Fibroblast of the conjunctiva (primary cell): Measurements from ENCODE around the gene CDKN2B.
"Not testable (repeated sequence)": the region's sequence is repeated elsewhere in the genome, so short reads cannot be mapped to it uniquely, and the experiment has no call there.

Source experiments
- DNase-seq: peaks from one replicate; pipeline ENCODE4 v3.0.0-alpha.2; 2010; ENCODE audit warnings: low read depth

The CDKN2B gene

DNA sequence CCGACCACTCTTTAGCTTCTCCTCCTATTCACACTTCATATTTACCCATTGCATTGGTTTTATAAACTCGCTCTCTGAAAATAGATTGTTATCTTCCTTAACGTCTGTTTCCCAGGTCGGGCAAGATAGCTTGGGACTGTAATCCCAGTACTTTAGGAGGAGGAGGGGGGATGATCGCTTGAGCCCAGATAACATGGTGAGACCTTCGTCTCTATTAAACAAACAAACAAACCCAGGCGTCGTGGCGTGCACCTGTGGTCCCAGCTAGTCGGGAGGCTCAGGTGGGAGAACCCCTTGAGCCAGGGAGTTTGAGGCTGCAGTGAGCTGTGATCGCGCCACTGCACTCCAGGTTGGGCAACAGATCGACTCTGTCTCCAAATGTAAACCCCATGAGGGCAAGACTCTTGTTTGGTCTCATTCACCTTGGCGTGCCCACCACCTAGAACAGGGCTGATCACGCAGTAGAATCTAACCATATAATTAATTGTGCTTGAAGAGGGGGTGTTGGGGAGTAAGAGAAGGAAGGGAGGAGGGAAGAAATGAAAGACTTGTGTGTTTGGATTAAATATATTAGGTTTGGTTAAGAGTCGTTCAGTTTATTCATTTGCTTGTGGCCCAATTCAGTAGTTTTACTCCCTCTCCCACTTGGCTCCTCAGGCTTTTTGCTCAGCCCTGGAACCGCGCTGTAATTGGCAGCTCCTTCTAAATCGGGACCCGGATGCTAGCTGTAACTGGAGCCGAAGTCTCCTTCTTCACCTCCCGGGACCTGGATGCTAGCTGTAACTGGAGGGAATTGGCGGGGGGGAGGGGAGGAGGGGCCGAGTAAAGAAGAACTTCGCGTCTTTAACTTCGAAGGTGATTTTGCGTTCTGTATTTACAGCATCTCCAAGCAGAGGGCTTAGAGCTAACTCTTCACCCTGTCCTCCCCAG, 39.8 kb downstream of the CDKN2B start:
- no peak for DNase-seq

DNA sequence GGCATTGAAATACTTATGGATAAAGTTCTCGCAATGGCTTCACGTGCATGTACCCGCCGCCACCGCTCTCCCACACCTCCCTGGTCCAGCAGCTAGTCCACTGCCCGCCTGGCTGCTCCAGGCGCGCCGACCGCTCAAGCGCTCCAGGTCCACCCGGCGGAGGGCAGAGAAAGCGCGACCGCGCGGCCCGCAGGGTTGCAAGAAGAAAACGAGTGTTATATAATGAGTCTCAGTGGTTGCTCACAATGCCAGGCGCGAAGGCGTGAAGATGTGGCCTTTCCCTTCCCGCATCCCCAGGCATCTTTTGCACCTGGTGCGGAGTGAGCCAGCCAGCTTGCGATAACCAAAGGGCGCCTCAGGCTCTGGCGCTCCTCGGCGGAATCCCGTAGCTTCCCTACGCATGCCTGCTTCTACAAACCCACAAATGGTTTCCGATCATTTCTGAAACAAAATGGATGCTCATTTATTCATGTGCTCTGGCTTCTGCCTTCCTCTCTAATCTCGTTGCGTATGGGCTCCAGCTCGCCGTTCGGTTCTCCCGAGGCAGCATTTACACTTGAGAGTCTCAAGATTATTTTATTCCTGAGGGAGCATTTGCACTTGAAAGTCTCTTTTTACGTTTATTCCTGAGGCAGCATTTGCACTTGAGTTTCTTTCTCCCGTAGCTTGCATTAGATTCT, 40.6 kb downstream of the CDKN2B start:
- DNase-seq = no peak

DNA sequence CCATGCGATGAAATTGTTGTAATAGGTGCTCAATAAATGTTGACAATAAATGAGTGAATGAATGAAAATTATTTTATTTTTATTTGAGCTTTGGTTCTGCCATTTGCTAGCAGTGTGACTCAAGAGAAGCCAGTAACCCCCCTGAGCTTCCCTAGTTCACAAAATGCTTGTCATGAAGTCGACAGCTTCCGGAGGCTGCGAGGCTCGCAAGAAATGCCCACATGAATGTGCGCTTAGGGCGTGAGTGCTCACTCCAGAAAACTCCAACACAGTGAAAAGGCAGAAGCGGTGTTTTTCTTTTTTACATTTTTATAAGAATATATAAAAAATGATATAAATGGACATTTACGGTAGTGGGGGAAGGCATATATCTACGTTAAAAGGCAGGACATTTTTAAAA, 41.4 kb downstream of the CDKN2B start:
- no peak for DNase-seq

DNA sequence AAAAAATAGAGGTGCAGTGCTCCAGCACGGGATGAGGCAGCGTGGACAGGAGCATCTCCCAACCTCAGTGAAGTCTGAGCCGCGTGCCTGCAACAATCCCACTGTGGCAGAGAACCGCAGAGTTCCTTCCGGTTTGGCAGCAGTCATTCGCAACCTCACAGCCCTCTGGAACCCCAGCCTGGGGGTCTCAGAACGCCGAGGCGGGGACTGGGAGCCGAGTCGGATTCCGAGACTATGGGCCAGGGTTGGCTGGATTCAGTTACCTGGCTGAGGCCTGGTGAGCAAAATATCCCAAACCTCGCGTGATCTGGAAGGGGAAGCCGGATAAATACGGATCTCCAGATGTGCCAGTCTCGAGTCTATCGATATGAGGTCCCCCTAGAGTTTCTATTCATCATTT, 41.9 kb downstream of the CDKN2B start:
- no peak for DNase-seq

DNA sequence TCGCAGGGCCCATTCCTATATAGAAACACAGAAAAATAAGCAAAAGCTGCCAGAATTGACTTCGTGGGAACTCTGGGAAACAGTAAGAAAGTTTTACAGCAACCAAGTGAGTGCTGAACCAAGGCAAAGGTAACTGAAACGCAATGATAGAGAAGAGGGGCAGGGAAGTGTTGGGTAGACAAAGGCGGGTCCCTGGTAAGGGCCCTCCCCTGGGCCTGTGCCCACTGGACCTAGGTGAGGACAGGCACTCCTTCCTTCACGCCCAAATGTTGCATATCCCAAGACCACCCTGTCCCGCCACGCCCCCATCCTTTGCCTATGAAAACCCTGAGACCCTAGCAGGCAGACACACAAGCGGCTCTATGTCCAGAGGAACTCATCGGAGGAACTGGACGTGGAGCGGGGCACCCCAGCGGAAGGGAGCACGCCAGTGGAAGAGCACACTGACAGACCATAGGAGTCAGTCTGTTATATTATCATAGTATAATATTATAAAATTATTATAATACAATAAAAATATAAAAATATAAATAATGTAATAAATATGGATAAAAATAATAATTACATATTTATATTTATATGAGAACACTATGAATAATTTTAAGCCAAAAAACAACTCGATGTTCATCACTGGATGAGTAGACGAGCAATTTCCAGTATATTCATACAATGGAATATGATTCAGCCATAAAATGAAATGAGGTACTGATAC, 42.8 kb downstream of the CDKN2B start:
- DNase-seq = no peak

DNA sequence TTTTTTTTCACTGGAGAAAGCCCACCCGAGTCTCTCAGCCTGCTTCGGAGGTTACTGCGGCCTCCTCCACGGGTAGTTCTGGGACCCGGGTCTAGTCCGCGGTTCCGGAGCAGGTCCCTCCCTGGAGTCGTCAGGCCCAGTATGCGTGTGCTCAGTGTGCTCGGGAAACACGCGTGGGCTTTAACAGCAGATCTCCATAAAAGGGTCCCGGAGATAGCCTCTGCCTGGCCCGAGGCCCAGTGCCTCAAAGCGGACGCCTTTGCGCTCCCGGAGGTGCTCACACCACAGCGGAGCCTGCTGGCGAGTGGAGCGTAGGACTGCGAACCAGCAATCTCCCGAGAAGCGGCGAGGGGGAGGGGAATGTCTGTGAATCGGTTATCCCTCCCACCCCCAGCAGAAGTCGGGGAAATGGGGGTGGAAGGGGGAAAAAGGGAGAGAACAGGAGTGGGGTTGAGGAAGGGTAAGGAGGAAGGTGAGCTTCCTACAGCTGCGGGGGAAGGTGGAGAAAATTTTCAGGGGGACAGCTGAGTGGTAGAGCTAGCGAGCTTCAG, 43.6 kb downstream of the CDKN2B start:
- peak; percentile 34 for DNase-seq

DNA sequence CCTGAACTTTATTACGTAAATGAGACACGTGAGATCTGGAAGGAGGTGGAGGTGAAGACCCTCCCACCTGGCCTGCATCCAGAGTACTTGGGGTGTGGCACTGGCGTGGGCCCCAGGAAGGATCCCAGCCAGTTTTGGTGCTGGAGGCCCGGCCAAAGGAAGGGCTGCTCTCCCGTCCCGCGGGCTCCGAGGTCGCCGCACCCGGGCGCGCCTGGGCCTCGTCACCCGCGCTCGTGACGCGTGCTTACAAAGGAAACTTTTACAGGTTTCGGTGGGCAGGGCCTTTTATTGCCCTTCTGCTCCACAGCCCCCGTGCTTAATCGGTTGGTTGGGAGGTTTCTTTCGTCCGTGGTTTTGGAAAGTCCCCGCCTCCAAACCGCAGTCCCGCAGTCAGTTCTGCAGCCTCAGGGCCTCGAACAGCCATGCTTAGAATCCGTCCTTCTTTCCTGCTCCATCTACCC, 44.1 kb downstream of the CDKN2B start:
- peak; percentile 35 for DNase-seq

DNA sequence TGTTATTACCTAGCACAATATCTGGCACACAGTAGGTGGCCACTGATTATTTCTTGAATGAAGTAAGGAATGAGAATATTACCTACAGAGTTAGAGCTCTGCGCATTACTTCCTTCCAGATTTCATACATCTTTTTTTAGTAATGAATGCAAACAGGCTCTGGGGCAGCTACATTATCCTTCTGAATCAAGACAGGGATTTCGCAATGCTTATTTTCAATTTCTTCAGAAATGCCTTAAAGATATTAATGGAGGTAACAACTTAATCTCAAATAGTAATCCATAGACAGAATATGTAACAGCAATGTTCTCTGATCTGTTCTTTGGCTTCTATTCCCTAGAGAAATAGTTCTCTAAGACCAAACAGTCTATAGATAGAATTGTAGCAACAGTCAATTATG, 47.5 kb downstream of the CDKN2B start:
- DNase-seq = no peak

DNA sequence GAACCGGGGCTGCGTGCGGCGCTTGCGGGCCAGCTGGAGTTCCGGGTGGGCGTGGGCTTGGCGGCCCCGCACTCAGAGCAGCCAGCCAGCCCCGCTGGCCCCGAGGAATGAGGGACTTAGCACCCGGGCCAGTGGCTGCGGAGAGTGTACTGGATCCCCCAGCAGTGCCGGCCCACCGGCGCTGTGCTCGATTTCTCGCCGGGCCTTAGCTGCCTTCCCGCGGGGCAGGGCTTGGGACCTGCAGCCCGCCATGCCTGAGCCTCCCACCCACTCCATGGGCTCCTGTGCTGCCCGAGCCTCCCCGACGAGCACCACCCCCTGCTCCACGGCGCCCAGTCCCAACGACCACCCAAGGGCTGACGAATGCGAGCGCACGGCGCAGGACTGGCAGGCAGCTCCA, 49.8 kb downstream of the CDKN2B start:
- not testable (repeated sequence) for DNase-seq

DNA sequence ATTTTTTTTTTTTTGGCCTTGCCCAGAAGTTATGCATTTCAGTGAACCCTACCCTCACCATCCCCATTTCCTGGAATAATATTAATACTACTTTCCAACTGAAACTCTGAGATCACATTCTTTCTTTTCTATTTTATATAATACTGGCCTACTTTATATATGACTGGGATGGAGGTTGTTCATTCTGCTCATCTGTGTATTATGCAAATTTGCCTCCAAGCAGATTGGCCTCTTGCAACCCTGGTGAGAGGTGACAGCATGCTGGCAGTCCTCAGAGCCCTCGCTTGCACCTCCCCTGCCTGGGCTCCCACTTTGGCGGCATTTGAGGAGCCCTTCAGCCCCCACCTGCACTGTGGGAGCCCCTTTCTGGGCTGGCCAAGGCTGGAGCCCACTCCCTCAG, 50.3 kb downstream of the CDKN2B start:
- no peak for DNase-seq
